ENCODE results near the gene FUS. TPM values are rescaled to one million over a fixed set of nuclear protein-coding genes. Genes with fewer than 3 reads are reported as not detected.
A peak's percentile ranks its signal among the peaks of the same experiment; 100 is the strongest.

FUS gene
- total RNA-seq, 4 donors from 2014 or later, result 24.0 to 45.1 (median 34.2) TPM

- intact Hi-C loops (cut with DNase I), result no loop called here
- Histone ChIP-seq H3K27ac (replicated peaks in 1 of 4) (no peak overlapping the region), H3K27me3 (peaks cover 0 to 98% (median 44%) of the 10 kb centered on the region in 4 donors), H3K4me3 (peak overlapping the region; percentile 43 to 52 (median 46)), H3K4me1 (peaks cover 25 to 29% (median 28%) of the 10 kb centered on the region in 4 donors), H3K36me3 (no peaks in the 10 kb centered on the region), H3K9me3 (no peaks in the 10 kb centered on the region)
- no peak for DNase-seq (ENCODE audit: extremely low spot score)
- TF ChIP-seq EP300 (IDR thresholded peaks at IDR 0.05) (no peak), CTCF (IDR thresholded peaks at IDR 0.05) (no peak), POLR2AphosphoS5 (IDR thresholded peaks at IDR 0.05) (no peak), POLR2A (IDR thresholded peaks at IDR 0.05; ENCODE audit: low read depth) (no peak)
- 23% methylated on average over 4 of the region's 4 CpGs for WGBS
These were observed 37.2 kb downstream of the FUS start for GRCh38 chr16:31217136-31217530.

DNA sequence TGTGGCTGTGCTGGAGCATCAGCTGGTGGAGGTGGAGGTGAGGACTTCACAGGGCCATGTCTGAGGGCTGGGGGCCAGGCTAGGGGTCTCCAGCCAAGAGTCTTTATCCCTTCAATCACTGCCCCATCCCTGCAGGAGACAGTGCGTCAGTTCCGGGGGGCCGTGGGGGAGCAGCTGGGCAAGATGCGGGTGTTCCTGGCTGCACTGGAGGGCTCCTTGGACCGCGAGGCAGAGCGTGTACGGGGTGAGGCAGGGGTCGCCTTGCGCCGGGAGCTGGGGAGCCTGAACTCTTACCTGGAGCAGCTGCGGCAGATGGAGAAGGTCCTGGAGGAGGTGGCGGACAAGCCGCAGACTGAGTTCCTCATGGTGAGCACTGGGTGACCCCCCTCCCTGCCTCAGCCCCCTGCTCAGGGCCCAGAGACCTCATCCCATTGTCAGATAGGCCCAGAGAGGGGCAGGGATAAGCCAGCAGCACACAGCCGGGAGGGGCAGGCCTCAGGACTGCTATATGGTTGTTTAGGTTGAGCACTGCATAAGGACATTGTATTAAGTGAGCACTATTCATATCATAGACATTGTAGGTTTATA lies 39.3 kb downstream of the FUS start:
- Histone ChIP-seq H3K4me3 (no peak overlapping the region), H3K4me1 (peaks cover 25 to 29% (median 28%) of the 10 kb centered on the region in 4 donors), H3K27me3 (peaks cover 0 to 92% (median 42%) of the 10 kb centered on the region in 4 donors), H3K27ac (replicated peaks in 1 of 4) (no peak overlapping the region), H3K36me3 (no peaks in the 10 kb centered on the region), H3K9me3 (no peaks in the 10 kb centered on the region)
- intact Hi-C loops (cut with DNase I), result no loop called here
- 81% methylated on average over 2 of the region's 15 CpGs for WGBS
- DNase-seq (ENCODE audit: extremely low spot score), result no peak
- TF ChIP-seq CTCF (IDR thresholded peaks at IDR 0.05) (no peak), EP300 (IDR thresholded peaks at IDR 0.05) (no peak), POLR2A (IDR thresholded peaks at IDR 0.05; ENCODE audit: low read depth) (no peak), POLR2AphosphoS5 (IDR thresholded peaks at IDR 0.05) (no peak)

DNA sequence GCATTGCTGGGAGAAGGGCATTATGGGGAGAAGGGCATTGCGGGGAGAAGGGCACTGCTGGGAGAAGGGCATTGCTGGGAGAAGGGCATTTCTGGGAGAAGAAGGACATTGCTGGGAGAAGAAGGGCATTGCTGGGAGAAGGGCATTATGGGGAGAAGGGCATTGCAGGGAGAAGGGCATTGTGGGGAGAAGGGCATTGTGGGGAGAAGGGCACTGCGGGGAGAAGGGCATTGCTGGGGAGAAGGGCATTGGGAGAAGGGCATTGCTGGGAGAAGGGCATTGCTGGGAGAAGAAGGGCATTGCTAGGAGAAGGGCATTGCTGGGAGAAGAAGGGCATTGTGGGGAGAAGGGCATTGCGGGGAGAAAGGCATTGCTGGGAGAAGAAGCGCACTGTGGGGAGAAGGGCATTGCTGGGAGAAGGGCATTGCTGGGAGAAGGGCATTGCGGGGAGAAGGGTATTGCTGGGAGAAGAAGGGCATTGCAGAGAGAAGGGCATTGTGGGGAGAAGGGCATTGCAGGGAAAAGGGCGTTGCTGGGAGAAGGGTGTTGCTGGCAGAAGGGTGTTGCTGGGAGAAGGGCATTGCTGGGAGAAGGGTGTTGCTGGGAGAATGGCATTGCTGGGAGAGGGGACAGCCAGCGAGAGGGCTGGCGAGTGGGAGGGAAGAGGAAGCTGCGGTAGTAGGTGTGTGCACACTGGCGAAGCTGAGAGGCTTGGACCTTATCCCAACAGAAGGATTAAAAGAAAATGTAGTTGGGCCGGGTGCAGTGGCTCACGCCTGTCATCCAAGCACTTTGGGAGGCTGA lies 41.6 kb downstream of the FUS start:
- Histone ChIP-seq H3K4me3 (no peak overlapping the region), H3K9me3 (no peaks in the 10 kb centered on the region), H3K36me3 (no peaks in the 10 kb centered on the region), H3K4me1 (peaks cover 5 to 7% (median 6%) of the 10 kb centered on the region in 4 donors), H3K27ac (replicated peaks in 1 of 4) (no peak overlapping the region), H3K27me3 (peaks cover 0 to 73% (median 28%) of the 10 kb centered on the region in 4 donors)
- DNase-seq (ENCODE audit: extremely low spot score), result no peak
- intact Hi-C loops (cut with DNase I), result no loop called here
- WGBS, result 75% methylated on average over 12 of the region's 12 CpGs
- TF ChIP-seq POLR2A (IDR thresholded peaks at IDR 0.05; ENCODE audit: low read depth) (no peak), CTCF (IDR thresholded peaks at IDR 0.05) (no peak)

GRCh38 chr16:31223044-31223443 lies 43.1 kb downstream of the FUS start:
- DNase-seq (ENCODE audit: extremely low spot score), result no peak
- Histone ChIP-seq H3K27ac (replicated peaks in 1 of 4) (no peak overlapping the region), H3K9me3 (no peaks in the 10 kb centered on the region), H3K4me1 (no peaks in the 10 kb centered on the region), H3K4me3 (no peak overlapping the region), H3K36me3 (no peaks in the 10 kb centered on the region), H3K27me3 (peaks cover 0 to 58% (median 13%) of the 10 kb centered on the region in 4 donors)
- 93% methylated on average over 2 of the region's 5 CpGs for WGBS
- intact Hi-C loops (cut with DNase I), result no loop called here
- no peak for TF ChIP-seq POLR2AphosphoS5 (IDR thresholded peaks at IDR 0.05)
- no peak for TF ChIP-seq CTCF (IDR thresholded peaks at IDR 0.05)
- TF ChIP-seq EP300 (IDR thresholded peaks at IDR 0.05), result no peak
- no peak for TF ChIP-seq POLR2A (IDR thresholded peaks at IDR 0.05; ENCODE audit: low read depth)
